ENCODE measurements around the gene DIDO1. TPM values are rescaled to one million over a fixed set of nuclear protein-coding genes. Genes with fewer than 3 reads are reported as not detected.

The DIDO1 gene
- total and polyA plus RNA-seq, 2 of the 13 experiments (the other 11 are each of a cell fraction or from before 2014, with no cell fraction given), result 75.0 to 75.1 TPM

DNA sequence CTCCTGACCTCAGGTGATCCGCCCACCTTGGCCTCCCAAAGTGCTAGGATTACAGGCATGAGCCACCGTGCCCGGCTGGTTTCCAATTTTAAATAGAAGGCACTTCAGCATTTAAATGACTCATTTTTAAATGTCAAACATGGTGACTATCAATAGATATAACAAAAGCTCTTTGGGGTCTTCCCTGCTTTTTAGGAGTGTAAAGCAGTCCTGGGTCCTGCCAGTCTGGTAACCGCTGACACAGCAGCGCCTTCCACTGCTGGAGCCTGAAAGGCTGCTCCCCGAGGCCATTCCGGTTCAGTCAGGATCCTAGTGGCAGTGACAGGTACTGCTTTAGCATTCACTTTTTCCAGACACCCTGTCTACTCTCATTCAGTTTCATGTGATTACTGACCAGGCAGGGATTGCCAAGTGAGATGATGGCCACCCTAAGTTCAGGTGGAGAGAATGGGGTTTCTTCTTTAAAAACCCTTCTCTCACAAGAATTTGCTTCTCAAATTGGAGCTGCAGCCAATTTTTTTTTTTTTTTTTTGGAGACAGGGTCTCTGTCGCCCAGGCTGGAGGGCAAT is 5.1 kb downstream of the DIDO1 start (continued):
- TF ChIP-seq ZNF564 (CRISPR knock-in tag; IDR thresholded peaks at IDR 0.05) (no peak), TARDBP (CRISPR knock-in tag; IDR thresholded peaks at IDR 0.05) (peak; percentile 66; the same call in 1 of the 2 replicates), TBL1XR1 (IDR thresholded peaks at IDR 0.05; ENCODE audit: borderline replicate concordance, low read length, partially characterized antibody) (peak; percentile 14), ZNF496 (CRISPR knock-in tag; IDR thresholded peaks at IDR 0.05; ENCODE audit: insufficient replicate concordance) (no peak), ZNF331 (CRISPR knock-in tag; IDR thresholded peaks at IDR 0.05) (peak; percentile 57; the same call in 1 of the 2 replicates), NFE2L2 (IDR thresholded peaks at IDR 0.05; ENCODE audit: low read length) (peak; percentile 5; the same call in 1 of the 2 replicates), HCFC1 (IDR thresholded peaks at IDR 0.05; ENCODE audit: low read depth, low read length) (no peak), RFX1 (IDR thresholded peaks at IDR 0.05) (no peak), BRCA1 (CRISPR knock-in tag; IDR thresholded peaks at IDR 0.05) (no peak), ARNTL (CRISPR knock-in tag; IDR thresholded peaks at IDR 0.05) (0 out of 2 replicates have a peak, but pooled peaks have one; percentile 15), IKZF4 (CRISPR knock-in tag; IDR thresholded peaks at IDR 0.05; ENCODE audit: borderline replicate concordance, low read depth, not compliant biosample characterization) (no peak), ZNF292 (CRISPR knock-in tag; IDR thresholded peaks at IDR 0.05; ENCODE audit: borderline replicate concordance, low read depth) (peak; percentile 38; the same call in 1 of the 2 replicates), ZNF543 (CRISPR knock-in tag; IDR thresholded peaks at IDR 0.05) (0 out of 2 replicates have a peak, but pooled peaks have one; percentile 27)
- TF ChIP-seq, protein P1, sequence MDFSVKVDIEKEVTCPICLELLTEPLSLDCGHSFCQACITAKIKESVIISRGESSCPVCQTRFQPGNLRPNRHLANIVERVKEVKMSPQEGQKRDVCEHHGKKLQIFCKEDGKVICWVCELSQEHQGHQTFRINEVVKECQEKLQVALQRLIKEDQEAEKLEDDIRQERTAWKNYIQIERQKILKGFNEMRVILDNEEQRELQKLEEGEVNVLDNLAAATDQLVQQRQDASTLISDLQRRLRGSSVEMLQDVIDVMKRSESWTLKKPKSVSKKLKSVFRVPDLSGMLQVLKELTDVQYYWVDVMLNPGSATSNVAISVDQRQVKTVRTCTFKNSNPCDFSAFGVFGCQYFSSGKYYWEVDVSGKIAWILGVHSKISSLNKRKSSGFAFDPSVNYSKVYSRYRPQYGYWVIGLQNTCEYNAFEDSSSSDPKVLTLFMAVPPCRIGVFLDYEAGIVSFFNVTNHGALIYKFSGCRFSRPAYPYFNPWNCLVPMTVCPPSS (IDR thresholded peaks at IDR 0.05), result no peak
- TF ChIP-seq, protein P2, sequence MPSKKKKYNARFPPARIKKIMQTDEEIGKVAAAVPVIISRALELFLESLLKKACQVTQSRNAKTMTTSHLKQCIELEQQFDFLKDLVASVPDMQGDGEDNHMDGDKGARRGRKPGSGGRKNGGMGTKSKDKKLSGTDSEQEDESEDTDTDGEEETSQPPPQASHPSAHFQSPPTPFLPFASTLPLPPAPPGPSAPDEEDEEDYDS (CRISPR knock-in tag; IDR thresholded peaks at IDR 0.05), result peak; percentile 19; the same call in 1 of the 2 replicates
- TF ChIP-seq, protein P3, sequence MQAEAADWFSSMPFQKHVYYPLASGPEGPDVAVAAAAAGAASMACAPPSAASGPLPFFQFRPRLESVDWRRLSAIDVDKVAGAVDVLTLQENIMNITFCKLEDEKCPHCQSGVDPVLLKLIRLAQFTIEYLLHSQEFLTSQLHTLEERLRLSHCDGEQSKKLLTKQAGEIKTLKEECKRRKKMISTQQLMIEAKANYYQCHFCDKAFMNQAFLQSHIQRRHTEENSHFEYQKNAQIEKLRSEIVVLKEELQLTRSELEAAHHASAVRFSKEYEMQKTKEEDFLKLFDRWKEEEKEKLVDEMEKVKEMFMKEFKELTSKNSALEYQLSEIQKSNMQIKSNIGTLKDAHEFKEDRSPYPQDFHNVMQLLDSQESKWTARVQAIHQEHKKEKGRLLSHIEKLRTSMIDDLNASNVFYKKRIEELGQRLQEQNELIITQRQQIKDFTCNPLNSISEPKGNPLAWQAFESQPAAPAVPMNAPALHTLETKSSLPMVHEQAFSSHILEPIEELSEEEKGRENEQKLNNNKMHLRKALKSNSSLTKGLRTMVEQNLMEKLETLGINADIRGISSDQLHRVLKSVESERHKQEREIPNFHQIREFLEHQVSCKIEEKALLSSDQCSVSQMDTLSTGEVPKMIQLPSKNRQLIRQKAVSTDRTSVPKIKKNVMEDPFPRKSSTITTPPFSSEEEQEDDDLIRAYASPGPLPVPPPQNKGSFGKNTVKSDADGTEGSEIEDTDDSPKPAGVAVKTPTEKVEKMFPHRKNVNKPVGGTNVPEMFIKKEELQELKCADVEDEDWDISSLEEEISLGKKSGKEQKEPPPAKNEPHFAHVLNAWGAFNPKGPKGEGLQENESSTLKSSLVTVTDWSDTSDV (CRISPR knock-in tag; IDR thresholded peaks at IDR 0.05), result no peak
- TF ChIP-seq, protein P4, sequence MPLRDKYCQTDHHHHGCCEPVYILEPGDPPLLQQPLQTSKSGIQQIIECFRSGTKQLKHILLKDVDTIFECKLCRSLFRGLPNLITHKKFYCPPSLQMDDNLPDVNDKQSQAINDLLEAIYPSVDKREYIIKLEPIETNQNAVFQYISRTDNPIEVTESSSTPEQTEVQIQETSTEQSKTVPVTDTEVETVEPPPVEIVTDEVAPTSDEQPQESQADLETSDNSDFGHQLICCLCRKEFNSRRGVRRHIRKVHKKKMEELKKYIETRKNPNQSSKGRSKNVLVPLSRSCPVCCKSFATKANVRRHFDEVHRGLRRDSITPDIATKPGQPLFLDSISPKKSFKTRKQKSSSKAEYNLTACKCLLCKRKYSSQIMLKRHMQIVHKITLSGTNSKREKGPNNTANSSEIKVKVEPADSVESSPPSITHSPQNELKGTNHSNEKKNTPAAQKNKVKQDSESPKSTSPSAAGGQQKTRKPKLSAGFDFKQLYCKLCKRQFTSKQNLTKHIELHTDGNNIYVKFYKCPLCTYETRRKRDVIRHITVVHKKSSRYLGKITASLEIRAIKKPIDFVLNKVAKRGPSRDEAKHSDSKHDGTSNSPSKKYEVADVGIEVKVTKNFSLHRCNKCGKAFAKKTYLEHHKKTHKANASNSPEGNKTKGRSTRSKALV (CRISPR knock-in tag; IDR thresholded peaks at IDR 0.05), result 0 out of 2 replicates have a peak, but pooled peaks have one; percentile 32
- TF ChIP-seq, protein P5, sequence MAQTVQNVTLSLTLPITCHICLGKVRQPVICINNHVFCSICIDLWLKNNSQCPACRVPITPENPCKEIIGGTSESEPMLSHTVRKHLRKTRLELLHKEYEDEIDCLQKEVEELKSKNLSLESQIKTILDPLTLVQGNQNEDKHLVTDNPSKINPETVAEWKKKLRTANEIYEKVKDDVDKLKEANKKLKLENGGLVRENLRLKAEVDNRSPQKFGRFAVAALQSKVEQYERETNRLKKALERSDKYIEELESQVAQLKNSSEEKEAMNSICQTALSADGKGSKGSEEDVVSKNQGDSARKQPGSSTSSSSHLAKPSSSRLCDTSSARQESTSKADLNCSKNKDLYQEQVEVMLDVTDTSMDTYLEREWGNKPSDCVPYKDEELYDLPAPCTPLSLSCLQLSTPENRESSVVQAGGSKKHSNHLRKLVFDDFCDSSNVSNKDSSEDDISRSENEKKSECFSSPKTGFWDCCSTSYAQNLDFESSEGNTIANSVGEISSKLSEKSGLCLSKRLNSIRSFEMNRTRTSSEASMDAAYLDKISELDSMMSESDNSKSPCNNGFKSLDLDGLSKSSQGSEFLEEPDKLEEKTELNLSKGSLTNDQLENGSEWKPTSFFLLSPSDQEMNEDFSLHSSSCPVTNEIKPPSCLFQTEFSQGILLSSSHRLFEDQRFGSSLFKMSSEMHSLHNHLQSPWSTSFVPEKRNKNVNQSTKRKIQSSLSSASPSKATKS (CRISPR knock-in tag; IDR thresholded peaks at IDR 0.05), result no peak
- TF ChIP-seq, protein P6, sequence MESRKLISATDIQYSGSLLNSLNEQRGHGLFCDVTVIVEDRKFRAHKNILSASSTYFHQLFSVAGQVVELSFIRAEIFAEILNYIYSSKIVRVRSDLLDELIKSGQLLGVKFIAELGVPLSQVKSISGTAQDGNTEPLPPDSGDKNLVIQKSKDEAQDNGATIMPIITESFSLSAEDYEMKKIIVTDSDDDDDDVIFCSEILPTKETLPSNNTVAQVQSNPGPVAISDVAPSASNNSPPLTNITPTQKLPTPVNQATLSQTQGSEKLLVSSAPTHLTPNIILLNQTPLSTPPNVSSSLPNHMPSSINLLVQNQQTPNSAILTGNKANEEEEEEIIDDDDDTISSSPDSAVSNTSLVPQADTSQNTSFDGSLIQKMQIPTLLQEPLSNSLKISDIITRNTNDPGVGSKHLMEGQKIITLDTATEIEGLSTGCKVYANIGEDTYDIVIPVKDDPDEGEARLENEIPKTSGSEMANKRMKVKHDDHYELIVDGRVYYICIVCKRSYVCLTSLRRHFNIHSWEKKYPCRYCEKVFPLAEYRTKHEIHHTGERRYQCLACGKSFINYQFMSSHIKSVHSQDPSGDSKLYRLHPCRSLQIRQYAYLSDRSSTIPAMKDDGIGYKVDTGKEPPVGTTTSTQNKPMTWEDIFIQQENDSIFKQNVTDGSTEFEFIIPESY (CRISPR knock-in tag; IDR thresholded peaks at IDR 0.05), result peak; percentile 91

Data from HepG2 (cell line).